ENCODE data around the gene RNF121.

RNF121 gene

DNA sequence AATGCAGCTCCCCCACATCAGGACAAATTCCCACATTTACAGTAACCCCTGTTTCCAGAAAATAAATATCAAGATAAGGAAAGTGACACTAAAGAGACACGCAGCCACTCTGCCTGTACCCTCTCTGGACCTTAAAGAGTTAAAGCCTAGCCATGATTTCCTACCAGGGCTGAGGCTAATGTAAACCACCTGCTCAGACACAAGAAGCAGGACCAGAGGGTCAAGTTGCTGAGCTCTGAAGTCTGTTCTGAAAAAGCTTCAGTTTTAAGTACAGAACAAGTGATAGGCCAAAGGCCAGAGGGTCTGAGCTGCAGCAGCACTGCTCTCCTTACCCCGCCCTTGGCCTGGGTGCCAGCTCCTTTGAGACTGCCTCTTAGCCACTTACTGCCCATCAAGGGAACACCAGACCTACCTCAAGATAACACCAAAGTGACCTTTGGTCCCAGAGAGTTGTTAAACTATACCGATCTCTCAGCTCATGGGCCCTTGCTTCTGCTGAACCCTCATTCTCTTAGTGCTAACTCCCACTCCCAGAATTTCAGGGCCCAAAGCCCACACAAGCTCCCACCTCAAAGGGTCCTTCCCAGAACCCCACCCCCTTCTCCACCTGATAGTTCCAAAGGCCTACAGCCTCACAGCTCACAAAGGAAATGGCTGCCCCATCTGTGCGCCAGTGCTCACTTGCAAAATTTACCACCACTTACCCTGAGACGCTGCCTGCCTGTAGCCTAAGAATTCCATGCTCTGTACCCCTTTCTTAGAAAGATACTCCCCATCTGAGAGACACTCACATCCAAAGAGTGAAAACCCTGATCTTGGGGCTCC is 110.4 kb downstream of the RNF121 start:
- DNase-seq (ENCODE audit: low spot score) = no peak

DNA sequence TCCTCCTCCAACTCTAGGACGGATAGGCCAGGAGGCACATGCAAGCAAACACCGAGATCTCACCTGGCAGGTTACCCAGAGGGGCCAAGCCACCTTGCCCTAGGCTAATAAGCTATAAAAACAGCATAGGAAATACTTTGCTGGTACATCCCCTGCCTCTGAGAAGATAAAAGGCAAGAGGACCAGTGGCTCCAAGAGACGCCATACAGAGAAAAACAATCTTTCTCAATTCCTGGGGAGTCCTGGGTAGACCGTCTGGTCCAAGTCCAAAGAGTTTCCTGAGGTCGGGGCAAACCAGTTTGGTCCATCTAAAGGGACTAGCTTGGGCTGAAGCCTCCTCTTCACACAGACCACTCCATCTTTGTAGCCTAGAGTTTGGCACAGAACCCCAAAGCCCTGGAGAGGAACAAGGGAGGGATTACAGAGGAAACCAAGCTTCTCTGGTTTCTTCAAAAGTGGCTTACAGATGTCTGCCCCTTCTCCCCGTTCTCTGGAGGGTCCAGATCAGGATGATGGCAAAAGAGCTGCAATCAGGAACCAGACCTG is 111.1 kb downstream of the RNF121 start:
- DNase-seq (ENCODE audit: low spot score) = no peak

DNA sequence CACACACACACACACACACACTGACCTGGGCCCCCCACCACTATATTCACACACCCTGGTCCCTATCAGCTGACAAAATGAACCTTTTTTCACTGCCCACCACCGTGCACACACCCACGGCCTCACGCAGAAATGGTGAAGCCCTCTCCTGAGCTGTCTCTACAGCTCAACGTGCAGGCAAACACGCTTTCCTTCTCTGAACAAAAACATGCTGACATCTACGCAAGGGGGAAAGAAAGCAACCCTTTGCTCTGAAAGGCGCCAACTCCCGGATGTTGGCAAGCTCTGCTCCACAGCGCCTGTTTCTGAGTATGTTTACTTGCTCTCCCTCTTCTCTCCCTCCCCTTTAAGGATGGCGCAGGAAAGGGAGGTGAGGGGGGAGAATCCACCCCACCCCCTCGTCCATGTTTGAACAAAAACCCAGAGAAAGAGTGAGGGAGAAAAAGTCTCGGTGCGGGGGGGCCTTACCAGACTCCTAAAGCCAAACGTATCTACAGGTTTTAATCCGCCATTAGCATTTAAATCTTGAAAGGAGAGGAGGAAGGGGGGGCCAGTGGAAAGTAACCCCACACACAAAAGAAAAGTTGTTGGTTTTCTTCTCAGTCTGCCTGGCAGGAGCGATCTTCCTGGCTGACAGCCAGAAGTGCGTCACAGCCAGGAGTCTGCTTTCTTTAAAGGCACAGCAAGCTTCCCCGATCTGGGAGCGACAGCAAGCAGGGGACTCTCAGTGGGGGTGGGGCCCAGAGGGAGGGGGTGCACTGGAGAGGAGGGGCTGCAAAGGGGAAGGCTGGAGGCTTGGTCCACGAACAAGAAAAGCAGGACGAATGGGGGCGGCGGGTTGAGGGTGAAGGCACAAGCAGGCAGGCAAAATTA is 111.9 kb downstream of the RNF121 start:
- peak; percentile 75 for DNase-seq (ENCODE audit: low spot score)

- peak; percentile 32 for DNase-seq (ENCODE audit: low spot score)
These were observed 112.7 kb downstream of the RNF121 start for GRCh38 chr11:72041364-72042063.

DNA sequence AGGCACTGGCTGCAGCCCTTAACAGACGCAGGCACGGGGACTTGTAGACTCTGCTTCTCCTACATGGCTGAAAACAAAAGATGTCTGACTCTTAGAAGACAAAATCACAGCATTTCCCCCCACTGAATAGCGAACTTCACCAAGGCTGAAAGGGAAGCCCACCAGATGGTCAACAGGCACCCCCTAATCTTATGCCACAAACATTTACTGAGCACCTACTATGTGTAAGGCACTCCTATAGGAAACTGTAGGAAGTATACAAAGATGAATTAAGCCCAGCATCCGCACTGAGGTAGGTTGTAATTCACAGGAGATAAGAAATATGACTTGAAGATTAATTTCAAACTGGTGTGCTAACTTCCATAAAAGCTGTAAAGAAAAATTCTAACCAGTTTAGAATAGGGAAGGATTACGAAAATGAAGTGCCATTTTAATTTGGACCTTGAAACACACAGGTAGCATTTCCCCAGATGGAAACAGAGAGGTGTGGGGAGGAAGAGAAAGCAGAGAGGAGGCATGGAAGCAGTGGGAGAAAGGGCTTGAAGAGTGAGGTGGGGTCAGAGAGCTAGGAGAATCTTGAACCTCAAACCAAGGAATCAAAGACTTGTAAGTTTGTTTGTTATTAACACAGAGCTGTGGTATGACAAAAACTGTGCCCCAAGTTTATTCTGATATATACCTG is 113.4 kb downstream of the RNF121 start:
- DNase-seq (ENCODE audit: low spot score) = no peak

DNA sequence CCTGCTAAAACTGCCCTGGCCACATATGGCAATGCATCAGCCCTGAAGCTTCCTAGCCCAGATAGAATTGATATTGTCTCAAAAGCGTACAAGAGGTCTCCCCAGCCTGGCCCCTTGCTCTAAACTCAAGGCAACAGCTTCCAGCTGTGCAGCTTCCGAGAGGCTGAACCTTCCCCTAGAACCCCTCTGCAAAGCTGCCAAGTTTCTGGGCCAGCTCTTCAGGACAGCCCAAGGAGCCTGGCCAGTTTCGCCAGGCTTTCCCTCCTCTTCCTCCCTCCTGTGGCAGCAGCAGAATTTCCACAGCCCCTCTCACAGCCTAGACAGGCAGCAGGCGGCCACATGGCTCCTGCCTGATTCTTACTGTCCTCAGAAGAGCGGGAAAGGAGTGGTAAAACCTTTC is 117.0 kb downstream of the RNF121 start:
- DNase-seq (ENCODE audit: low spot score) = no peak

Measured in CD4-positive, alpha-beta T cell treated with Interleukin-15 for 4 hours (primary cell).